H1 (cell line): Measurements from ENCODE around the gene SCNN1B. TPM values are rescaled to one million over a fixed set of nuclear protein-coding genes. Genes with fewer than 3 reads are reported as not detected.
A peak's percentile ranks its signal among the peaks of the same experiment; 100 is the strongest.

Experiments
- CTCF ChIA-PET: fragments of 300-600 bp; sonication (Branson Sonifier 250); formaldehyde crosslinking; loops from one replicate; lab custom pipeline; 2021; ENCODE audit not compliant: partially characterized antibody; lab: Charles Lee
- POLR2A ChIA-PET: fragments of 300-600 bp; sonication (Branson Sonifier 250); formaldehyde crosslinking; loops from one replicate; lab custom pipeline; 2021; ENCODE audit warnings: inconsistent platforms; ENCODE audit not compliant: partially characterized antibody; lab: Charles Lee
- DNase-seq, 2 experiments: peaks; one replicate each; pipeline versions ENCODE4 v3.0.0 to v3.0.0-alpha.2; 2010 to 2022; ENCODE audit warnings: low spot score in 2 of 2, low read depth in 1 of 2, mixed read lengths in 1 of 2
- FAIRE-seq: peaks from 2 replicates; lab custom pipeline; 2011; peaks lifted over from hg19 to GRCh38; lab: Jason Lieb, UNC
- H2AFZ ChIP-seq: 2 replicates; pipeline ENCODE4 v1.8.1; 2012; ENCODE audit warnings: low read length, inconsistent platforms
- H2AK5ac ChIP-seq: 2 replicates; pipeline ENCODE4 v1.6.1; 2013; ENCODE audit warnings: low read depth, low read length
- H2BK120ac ChIP-seq: replicated peaks from 2 replicates; pipeline ENCODE3; 2013; ENCODE audit warnings: low read depth, low read length, inconsistent platforms
- H2BK12ac ChIP-seq: 2 replicates; pipeline ENCODE4 v1.6.1; 2013; ENCODE audit warnings: low read depth, low read length
- H2BK15ac ChIP-seq: 2 replicates; pipeline ENCODE4 v1.6.1; 2013; ENCODE audit warnings: low read length
- H2BK20ac ChIP-seq: 2 replicates; pipeline ENCODE4 v1.6.1; 2013; ENCODE audit warnings: low read length
- H2BK5ac ChIP-seq: 2 replicates; pipeline ENCODE4 v1.6.1; 2013; ENCODE audit warnings: low read depth, low read length
- H3K14ac ChIP-seq: 2 replicates; pipeline ENCODE4 v1.6.1; 2013; ENCODE audit warnings: inconsistent platforms; ENCODE audit not compliant: insufficient read length
- H3K18ac ChIP-seq: 2 replicates; pipeline ENCODE4 v1.6.1; 2013; ENCODE audit warnings: low read length; ENCODE audit errors: extremely low read depth
- H3K23ac ChIP-seq: 2 replicates; pipeline ENCODE4 v1.6.1; 2013; ENCODE audit warnings: inconsistent platforms; ENCODE audit not compliant: insufficient read length
- H3K23me2 ChIP-seq: 2 replicates; pipeline ENCODE4 v1.6.1; 2013; ENCODE audit warnings: low read depth, low read length
- H3K27ac ChIP-seq: 2 replicates; pipeline ENCODE4 v1.6.1; 2011; ENCODE audit warnings: low read depth, low read length, inconsistent platforms
- H3K27me3 ChIP-seq, 4 experiments: replicated peaks in 1 of 4; 1 replicate in 1 of 4; 2 replicates in 3 of 4; pipeline versions ENCODE4 v1.6.1 to v1.8.1; 2011 to 2013; ENCODE audit warnings: low read length in 3 of 4, mild to moderate bottlenecking in 3 of 4, inconsistent platforms in 2 of 4, mixed read lengths in 2 of 4, moderate library complexity in 1 of 4; ENCODE audit not compliant: control insufficient read depth in 3 of 4, insufficient read depth in 3 of 4; ENCODE audit errors: extremely low read depth in 1 of 4
- H3K36me3 ChIP-seq, 4 experiments: 2 replicates each; pipeline versions ENCODE4 v1.6.1 to v1.8.1; 2011 to 2013; ENCODE audit warnings: mild to moderate bottlenecking in 4 of 4, low read length in 3 of 4, moderate library complexity in 2 of 4, control low read depth in 1 of 4, inconsistent platforms in 1 of 4; ENCODE audit not compliant: insufficient read depth in 4 of 4, control insufficient read depth in 2 of 4
- H3K4ac ChIP-seq: replicated peaks from 2 replicates; pipeline ENCODE3; 2013; ENCODE audit warnings: low read length, low read depth, mixed read lengths, inconsistent platforms; ENCODE audit not compliant: insufficient read length
- H3K4me1 ChIP-seq, 4 experiments: replicated peaks in 1 of 4; 1 replicate in 1 of 4; 2 replicates in 3 of 4; pipeline versions ENCODE4 v1.6.1 to v1.8.1; 2011 to 2013; ENCODE audit warnings: low read length in 3 of 4, inconsistent platforms in 2 of 4, mixed read lengths in 1 of 4; ENCODE audit not compliant: insufficient read depth in 4 of 4, control insufficient read depth in 3 of 4
- H3K4me2 ChIP-seq, 2 experiments: 2 replicates each; pipeline versions ENCODE4 v1.6.1 to v1.8.1; 2011 to 2013; ENCODE audit warnings: low read depth in 2 of 2, low read length in 2 of 2, control low read depth in 1 of 2, inconsistent platforms in 1 of 2, mild to moderate bottlenecking in 1 of 2; ENCODE audit not compliant: insufficient read depth in 1 of 2
- H3K4me3 ChIP-seq, 4 experiments: fragments of 200-600, 300-600 bp in 1 of 4; sonication (generic), shearing (Covaris generic), sonication (Bioruptor Twin) in 1 of 4; 2 replicates each; pipeline versions ENCODE4 v1.5.1 to v1.8.1; 2011 to 2016; ENCODE audit warnings: low read length in 4 of 4, low read depth in 3 of 4, control low read depth in 2 of 4, inconsistent platforms in 2 of 4, mild to moderate bottlenecking in 2 of 4, mixed read lengths in 1 of 4, moderate library complexity in 1 of 4; ENCODE audit not compliant: insufficient read depth in 2 of 4; ENCODE audit errors: extremely low read depth in 1 of 4
- H3K56ac ChIP-seq: replicated peaks from 2 replicates; pipeline ENCODE3; 2013; ENCODE audit warnings: low read depth, mild to moderate bottlenecking, mixed read lengths, low read length, inconsistent platforms; ENCODE audit not compliant: insufficient read length
- H3K79me1 ChIP-seq: 2 replicates; pipeline ENCODE4 v1.6.1; 2013; ENCODE audit warnings: low read depth, low read length, control low read depth
- H3K79me2 ChIP-seq, 2 experiments: 2 replicates each; pipeline versions ENCODE4 v1.6.1 to v1.8.1; 2012 to 2013; ENCODE audit warnings: low read length in 2 of 2, mild to moderate bottlenecking in 2 of 2, inconsistent platforms in 1 of 2; ENCODE audit not compliant: insufficient read depth in 2 of 2, control insufficient read depth in 1 of 2
- H3K9ac ChIP-seq, 4 experiments: replicated peaks in 1 of 4; 1 replicate in 1 of 4; 2 replicates in 3 of 4; pipeline versions ENCODE4 v1.6.1 to v1.8.1; 2011 to 2013; ENCODE audit warnings: low read depth in 3 of 4, low read length in 3 of 4, control low read depth in 2 of 4, mild to moderate bottlenecking in 2 of 4, moderate library complexity in 2 of 4, inconsistent platforms in 1 of 4; ENCODE audit errors: extremely low read depth in 1 of 4
- H3K9me3 ChIP-seq, 2 experiments: 2 replicates each; pipeline versions ENCODE4 v1.6.1 to v1.8.1; 2012 to 2013; ENCODE audit warnings: mild to moderate bottlenecking in 2 of 2, moderate library complexity in 2 of 2, control low read depth in 1 of 2, inconsistent platforms in 1 of 2, low read depth in 1 of 2, low read length in 1 of 2, mixed read lengths in 1 of 2; ENCODE audit not compliant: insufficient read depth in 2 of 2
- H4K20me1 ChIP-seq, 2 experiments: replicated peaks in 1 of 2; 2 replicates each; pipeline versions ENCODE3 to v1.8.1; 2011 to 2013; ENCODE audit warnings: inconsistent platforms in 2 of 2, low read length in 2 of 2, mild to moderate bottlenecking in 1 of 2; ENCODE audit not compliant: insufficient read depth in 2 of 2, control insufficient read depth in 1 of 2
- H4K5ac ChIP-seq: 2 replicates; pipeline ENCODE4 v1.6.1; 2013; ENCODE audit warnings: low read length, low read depth, mixed read lengths, inconsistent platforms; ENCODE audit not compliant: insufficient read length
- H4K8ac ChIP-seq: 2 replicates; pipeline ENCODE4 v1.8.0; 2013; ENCODE audit warnings: mild to moderate bottlenecking, moderate library complexity, low read length, inconsistent platforms; ENCODE audit not compliant: insufficient read depth; ENCODE audit errors: extremely low read depth
- H4K91ac ChIP-seq: replicated peaks from 2 replicates; pipeline ENCODE3; 2013; ENCODE audit warnings: low read length, mixed read lengths, inconsistent platforms; ENCODE audit not compliant: insufficient read length
- BRCA1 ChIP-seq: IDR thresholded peaks from 2 replicates; pipeline ENCODE4 v1.6.1; 2012; ENCODE audit warnings: low read depth, low read length, improper control_type of control experiment
- CREB1 ChIP-seq: IDR thresholded peaks from 2 replicates; pipeline ENCODE4 v1.6.1; 2012; ENCODE audit warnings: inconsistent platforms
- CTBP2 ChIP-seq: IDR thresholded peaks from 2 replicates; pipeline ENCODE4 v1.7.0; 2011; ENCODE audit warnings: borderline replicate concordance, mild to moderate bottlenecking, moderate library complexity, mixed read lengths, low read length; ENCODE audit not compliant: insufficient read depth, insufficient read length
- EZH2 ChIP-seq: fragments of 200-600 bp; sonication (generic); IDR thresholded peaks from 2 replicates; pipeline ENCODE4 v1.7.1; 2012; ENCODE audit warnings: low read depth, mild to moderate bottlenecking, moderate library complexity, low read length, inconsistent platforms; ENCODE audit not compliant: severe bottlenecking
- JUND ChIP-seq: IDR thresholded peaks from 2 replicates; pipeline ENCODE4 v1.6.1; 2011; ENCODE audit warnings: mild to moderate bottlenecking, improper control_type of control experiment, low read length
- KDM4A ChIP-seq: IDR thresholded peaks from one replicate; pipeline ENCODE4 v1.7.1; 2012; ENCODE audit warnings: low read depth, mild to moderate bottlenecking, moderate library complexity, low read length, inconsistent platforms; ENCODE audit not compliant: severe bottlenecking
- KDM5A ChIP-seq: fragments of 200-600 bp; IDR thresholded peaks from 2 replicates; pipeline ENCODE4 v1.7.1; 2012; ENCODE audit warnings: mild to moderate bottlenecking, low read length, inconsistent platforms, mixed read lengths
- MAX ChIP-seq: IDR thresholded peaks from 2 replicates; pipeline ENCODE4 v1.6.1; 2012; ENCODE audit warnings: inconsistent platforms
- NANOG ChIP-seq: IDR thresholded peaks from 2 replicates; pipeline ENCODE4 v1.6.1; 2011; ENCODE audit warnings: low read length, low read depth, mild to moderate bottlenecking, inconsistent platforms; ENCODE audit not compliant: insufficient read depth, poor library complexity, severe bottlenecking
- SAP30 ChIP-seq: fragments of 300-600 bp; sonication (generic); IDR thresholded peaks from 2 replicates; pipeline ENCODE4 v1.7.1; 2012; ENCODE audit warnings: low read length, moderate library complexity, mild to moderate bottlenecking, inconsistent platforms; ENCODE audit not compliant: insufficient read depth, insufficient replicate concordance
- SIN3A ChIP-seq, 2 experiments: IDR thresholded peaks in 1 of 2; conservative IDR thresholded peaks in 1 of 2; 2 replicates each; pipeline ENCODE4 v1.6.1; 2011 to 2012; ENCODE audit warnings: low read length in 2 of 2, improper control_type of control experiment in 1 of 2, low read depth in 1 of 2, mild to moderate bottlenecking in 1 of 2
- SIRT6 ChIP-seq: IDR thresholded peaks from one replicate; pipeline ENCODE4 v1.7.1; 2012; ENCODE audit warnings: low read length, inconsistent platforms
- ZNF274 ChIP-seq: IDR thresholded peaks from 2 replicates; pipeline ENCODE4 v1.7.0; 2012; ENCODE audit warnings: low read length, borderline replicate concordance; ENCODE audit errors: extremely low read depth
- WGBS, 2 experiments: shearing (Covaris generic) in 1 of 2; methylation state at CpG; one replicate each; pipeline versions ENCODE4 v1.1.6 to v1.1.7; 2013 to 2015; ENCODE audit warnings: low lambda C conversion rate in 2 of 2, mixed read lengths in 2 of 2, inconsistent platforms in 1 of 2, low coverage in 1 of 2, missing lambda C conversion rate in 1 of 2; ENCODE audit not compliant: insufficient replicate concordance in 2 of 2, insufficient coverage in 1 of 2, insufficient read length in 1 of 2; ENCODE audit errors: extremely low coverage in 1 of 2, missing lambda C conversion rate in 1 of 2; 5-methylcytosine and 5-hydroxymethylcytosine counted together
- polyA plus RNA-seq, 7 experiments: library from polyadenylated mRNA; depleted of rRNA in 3 of 7; stranded (reverse) in 5 of 7; unstranded in 2 of 7; fragments of >200 nt in 5 of 7; fragments of 200-250 nt in 2 of 7; gene quantifications; 1 replicate in 5 of 7; 2 replicates in 1 of 7; 4 replicates in 1 of 7; pipeline versions ENCODE4 v1.2.1 to v1.2.3, GENCODE V29; 2011 to 2013; ENCODE audit warnings: missing spikeins in 2 of 7, mixed read lengths in 2 of 7
- total RNA-seq: library from RNA; stranded (reverse); fragmentation: NEBNext Ultra II Directional; extraction: Animal tissue kit (Norgen Biotek cat#: 25700); gene quantifications from 2 replicates; pipeline ENCODE4 v1.2.1, GENCODE V29; 2021

SCNN1B gene
- total and polyA plus RNA-seq, 2 of the 8 experiments (the other 6 are each of a cell fraction or from before 2014, with no cell fraction given): 0.20 to 0.95 TPM

- FAIRE-seq (no peak), DNase-seq (no peak)
- 83% methylated on average over 8 of the region's 8 CpGs; no CpG with 5 or more reads in 1 of the 2 experiments for WGBS, 2 experiments
- H3K9me3 ChIP-seq: no peaks in the 10 kb centered on the region
- H3K4ac ChIP-seq: no peak overlapping the region
- H2AK5ac ChIP-seq: no peak overlapping the region
- H4K20me1 ChIP-seq: no peaks in the 10 kb centered on the region
- H3K79me2 ChIP-seq: no peaks in the 10 kb centered on the region
- H2BK12ac ChIP-seq: no peak overlapping the region
- no peak overlapping the region for H3K23ac ChIP-seq
- H3K27ac ChIP-seq: no peak overlapping the region
- no peaks in the 10 kb centered on the region for H3K27me3 ChIP-seq
- ChIA-PET CTCF (interaction anchor here (0.7 to 3.9 kb wide), 15 partner anchors 12 to 353 kb away, joined by 3 to 18 read pairs (median 4); no protein-coding TSS in a partner anchor), POLR2A (no interaction called here)
- H4K5ac ChIP-seq: no peak overlapping the region
- no peak overlapping the region for H3K4me3 ChIP-seq
- no peak overlapping the region for H3K14ac ChIP-seq
- H3K36me3 ChIP-seq: no peaks in the 10 kb centered on the region
- H4K8ac ChIP-seq: no peak overlapping the region; the same call in 1 of the 2 replicates
- peak overlapping the region; percentile 49; the same call in 1 of the 2 replicates for H2AFZ ChIP-seq
- no peak overlapping the region for H4K91ac ChIP-seq
- H2BK20ac ChIP-seq: no peak overlapping the region
- H2BK5ac ChIP-seq: no peak overlapping the region
- no peaks in the 10 kb centered on the region; a peak in 1 of 7 replicates for H3K4me1 ChIP-seq
- H3K56ac ChIP-seq: no peak overlapping the region
- H3K4me2 ChIP-seq: no peak overlapping the region
- no peak overlapping the region for H2BK15ac ChIP-seq
- no peak overlapping the region for H3K9ac ChIP-seq
- H3K79me1 ChIP-seq: no peaks in the 10 kb centered on the region
- H3K23me2 ChIP-seq: no peaks in the 10 kb centered on the region
- no peak overlapping the region; the same call in 1 of the 2 replicates for H3K18ac ChIP-seq
- no peak for TF ChIP-seq BRCA1
- TF ChIP-seq EZH2: no peak
- TF ChIP-seq MAX: no peak
- no peak for TF ChIP-seq CTBP2
- TF ChIP-seq ZNF274: no peak
- no peak for TF ChIP-seq CREB1
- no peak for TF ChIP-seq KDM4A
- no peak for TF ChIP-seq KDM5A
- TF ChIP-seq SIRT6: no peak
- TF ChIP-seq NANOG: no peak
- TF ChIP-seq JUND: no peak
- TF ChIP-seq SIN3A (conservative IDR thresholded peaks at IDR 0.05 in 1 of 2, IDR thresholded peaks at IDR 0.05 in 1 of 2; ENCODE audit: low read depth in 1 of 2, low read length in 2 of 2): no peak
- no peak for TF ChIP-seq SAP30
- no peak overlapping the region for H2BK120ac ChIP-seq
These were observed 28.1 kb downstream of the SCNN1B start for GRCh38 chr16:23330161-23330560.
